OCI-LY7 (cell line): Measurements from ENCODE around the gene WNT7B. TPM values are rescaled to one million over a fixed set of nuclear protein-coding genes. Genes with fewer than 3 reads are reported as not detected.

Experiments
- BruUV-seq: library from RNA; stranded (reverse); fragments of 400-500 nt; replicated peaks from 2 replicates; lab custom pipeline; 2021; lab: Mats Ljungman, UMichigan
- CTCF ChIA-PET: fragments of 300-600 bp; sonication (Branson Sonifier 250); formaldehyde crosslinking; loops from one replicate; lab custom pipeline; 2022; ENCODE audit warnings: antibody characterized with exemption; ENCODE audit not compliant: unreplicated experiment; lab: Charles Lee
- POLR2A ChIA-PET: fragments of 300-600 bp; sonication (Branson Sonifier 250); formaldehyde crosslinking; loops from one replicate; lab custom pipeline; 2022; ENCODE audit warnings: antibody characterized with exemption; lab: Charles Lee
- DNase-seq: peaks from one replicate; pipeline ENCODE4 v3.0.0-alpha.2; 2015; ENCODE audit warnings: low spot score
- H2AFZ ChIP-seq: fragments of 200-600 bp; sonication (generic), shearing (Covaris generic); 2 replicates; pipeline ENCODE4 v1.6.1; 2014; ENCODE audit warnings: mild to moderate bottlenecking, antibody characterized with exemption, low read length, moderate library complexity
- H3K27ac ChIP-seq: fragments of 200-600 bp; sonication (generic); 2 replicates; pipeline ENCODE4 v1.5.1; 2014; ENCODE audit warnings: mixed run types, low read depth, mild to moderate bottlenecking, moderate library complexity, low read length, inconsistent platforms; ENCODE audit not compliant: poor library complexity, severe bottlenecking
- H3K36me3 ChIP-seq: fragments of 200-600 bp; sonication (generic); 2 replicates; pipeline ENCODE4 v1.6.1; 2014; ENCODE audit warnings: mild to moderate bottlenecking, antibody characterized with exemption, low read length, moderate library complexity, mixed read lengths; ENCODE audit not compliant: insufficient read depth
- H3K4me1 ChIP-seq: fragments of 200-600 bp; sonication (generic); 2 replicates; pipeline ENCODE4 v1.5.1; 2014; ENCODE audit warnings: mild to moderate bottlenecking, low read length; ENCODE audit not compliant: insufficient read depth, poor library complexity, severe bottlenecking
- H3K4me2 ChIP-seq: fragments of 200-600 bp; sonication (generic); 2 replicates; pipeline ENCODE4 v1.6.1; 2014; ENCODE audit warnings: mild to moderate bottlenecking, low read length
- H3K4me3 ChIP-seq: fragments of 200-600 bp; sonication (generic); 2 replicates; pipeline ENCODE4 v1.5.1; 2014; ENCODE audit warnings: mild to moderate bottlenecking, low read depth, low read length; ENCODE audit not compliant: poor library complexity, severe bottlenecking
- H3K79me2 ChIP-seq: fragments of 200-600 bp; sonication (generic); 2 replicates; pipeline ENCODE4 v1.6.1; 2016; ENCODE audit warnings: low read depth, mild to moderate bottlenecking, low read length, moderate library complexity, mixed read lengths; ENCODE audit not compliant: insufficient read depth
- H3K9me2 ChIP-seq: fragments of 200-600 bp; sonication (generic); 2 replicates; pipeline ENCODE4 v1.6.1; 2016; ENCODE audit warnings: mild to moderate bottlenecking, low read length, mixed read lengths; ENCODE audit not compliant: insufficient read depth
- H3K9me3 ChIP-seq: fragments of 200-600 bp; sonication (generic); 2 replicates; pipeline ENCODE4 v1.6.1; 2014; ENCODE audit warnings: mild to moderate bottlenecking, mixed run types, low read length, mixed read lengths
- H4K20me1 ChIP-seq: fragments of 200-600 bp; sonication (generic); 2 replicates; pipeline ENCODE4 v1.6.1; 2014; ENCODE audit warnings: mild to moderate bottlenecking, antibody characterized with exemption, low read length, moderate library complexity, mixed read lengths; ENCODE audit not compliant: insufficient read depth
- EZH2phosphoT487 ChIP-seq: fragments of 200-600 bp; sonication (generic); IDR thresholded peaks from 2 replicates; pipeline ENCODE4 v1.6.1; 2018; ENCODE audit warnings: low read depth, borderline replicate concordance, mild to moderate bottlenecking, mixed run types, antibody characterized with exemption, low read length, moderate library complexity, mixed read lengths
- intact Hi-C: fragments of 100-400 bp; cut with micrococcal nuclease; formaldehyde crosslinking; loops from one replicate; pipeline ENCODE4 v1.10.0; 2022; ENCODE audit not compliant: unreplicated experiment
- total RNA-seq, 2 experiments: library from RNA; depleted of rRNA in 1 of 2; stranded (reverse); fragments of >200 nt in 1 of 2; shearing (Covaris generic) in 1 of 2; gene quantifications; 2 replicates each; pipeline ENCODE4 v1.2.3, GENCODE V29; 2014 to 2022
- TF ChIP-seq, protein P1 (sequence below): fragments of 200-600 bp; sonication (generic); conservative IDR thresholded peaks from 2 replicates; pipeline ENCODE4 v1.5.1; 2014; ENCODE audit warnings: mild to moderate bottlenecking, antibody characterized with exemption, low read length, moderate library complexity, mixed read lengths

The WNT7B gene
- total RNA-seq, 2 experiments from 2014 or later: not detected

DNA sequence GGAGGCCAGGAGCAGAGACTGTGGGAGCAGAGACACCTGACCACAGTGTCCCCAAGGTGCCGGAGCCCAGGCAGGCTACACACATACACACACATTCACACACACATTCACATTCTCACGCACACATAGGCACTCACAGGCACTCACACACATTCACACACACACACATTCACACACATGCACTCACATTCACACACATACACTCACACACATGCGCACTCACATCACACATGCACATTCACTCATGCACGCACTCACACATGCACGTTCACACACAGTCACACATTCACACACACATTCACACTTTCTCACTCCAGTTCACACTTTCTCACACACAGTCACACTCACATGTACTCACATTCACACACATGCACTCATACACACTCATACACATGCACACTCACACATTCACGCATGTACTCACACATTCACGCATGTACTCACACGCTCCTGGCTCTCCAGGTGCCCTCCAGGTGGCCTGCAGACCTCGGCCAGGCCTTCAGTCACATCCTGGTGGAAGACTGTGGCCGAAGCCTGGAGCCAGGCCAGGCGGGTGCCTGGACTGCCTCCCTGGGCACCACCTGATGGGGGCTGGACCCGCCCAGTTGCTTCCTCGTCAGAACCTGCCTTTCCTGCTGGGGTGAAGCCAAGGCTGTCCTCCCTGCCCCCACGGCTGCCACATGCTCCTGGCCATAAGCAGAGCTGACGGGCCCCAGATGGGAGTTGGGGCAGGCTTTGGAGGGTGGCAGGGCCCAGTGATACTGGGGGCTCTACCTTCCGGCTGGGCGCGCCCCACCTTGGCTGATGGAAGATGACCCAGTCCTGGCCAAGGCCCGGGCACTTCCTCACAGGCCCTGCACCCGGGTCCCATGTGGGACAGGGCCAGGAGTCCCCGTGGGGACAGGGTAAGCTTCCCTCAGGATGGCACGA is 89.5 kb downstream of the WNT7B start:
- Histone ChIP-seq H4K20me1 (no peaks in the 10 kb centered on the region), H2AFZ (no peak overlapping the region), H3K79me2 (no peaks in the 10 kb centered on the region), H3K4me1 (no peaks in the 10 kb centered on the region), H3K27ac (no peak overlapping the region), H3K4me3 (no peak overlapping the region), H3K36me3 (no peaks in the 10 kb centered on the region), H3K9me2 (no peaks in the 10 kb centered on the region), H3K9me3 (no peaks in the 10 kb centered on the region), H3K4me2 (no peak overlapping the region)
- ChIA-PET CTCF (no interaction called here), POLR2A (no interaction called here)
- TF ChIP-seq, protein P1, sequence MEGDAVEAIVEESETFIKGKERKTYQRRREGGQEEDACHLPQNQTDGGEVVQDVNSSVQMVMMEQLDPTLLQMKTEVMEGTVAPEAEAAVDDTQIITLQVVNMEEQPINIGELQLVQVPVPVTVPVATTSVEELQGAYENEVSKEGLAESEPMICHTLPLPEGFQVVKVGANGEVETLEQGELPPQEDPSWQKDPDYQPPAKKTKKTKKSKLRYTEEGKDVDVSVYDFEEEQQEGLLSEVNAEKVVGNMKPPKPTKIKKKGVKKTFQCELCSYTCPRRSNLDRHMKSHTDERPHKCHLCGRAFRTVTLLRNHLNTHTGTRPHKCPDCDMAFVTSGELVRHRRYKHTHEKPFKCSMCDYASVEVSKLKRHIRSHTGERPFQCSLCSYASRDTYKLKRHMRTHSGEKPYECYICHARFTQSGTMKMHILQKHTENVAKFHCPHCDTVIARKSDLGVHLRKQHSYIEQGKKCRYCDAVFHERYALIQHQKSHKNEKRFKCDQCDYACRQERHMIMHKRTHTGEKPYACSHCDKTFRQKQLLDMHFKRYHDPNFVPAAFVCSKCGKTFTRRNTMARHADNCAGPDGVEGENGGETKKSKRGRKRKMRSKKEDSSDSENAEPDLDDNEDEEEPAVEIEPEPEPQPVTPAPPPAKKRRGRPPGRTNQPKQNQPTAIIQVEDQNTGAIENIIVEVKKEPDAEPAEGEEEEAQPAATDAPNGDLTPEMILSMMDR: no peak
- TF ChIP-seq EZH2phosphoT487: no peak
- BruUV-seq: no TSS peak
- intact Hi-C loops: no loop called here
- DNase-seq: no peak

DNA sequence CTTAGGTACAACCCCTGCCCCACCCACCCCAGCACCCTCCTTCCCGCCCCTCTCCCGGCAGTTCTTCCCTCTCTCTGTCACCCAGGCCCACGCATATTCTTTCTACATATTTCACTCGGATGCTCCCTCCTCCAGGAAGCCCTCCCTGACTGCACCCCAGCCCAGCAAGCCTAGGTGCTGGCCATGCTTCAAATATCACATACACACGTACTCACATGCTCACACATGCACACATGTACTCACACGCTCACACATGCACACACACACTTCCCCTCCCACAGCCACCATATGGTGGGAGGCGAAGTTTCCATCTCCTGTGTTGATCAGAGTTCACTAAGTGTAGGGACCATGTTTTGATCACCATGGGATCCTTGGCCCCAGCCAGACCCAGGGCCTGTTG is 90.4 kb downstream of the WNT7B start:
- H3K36me3 ChIP-seq: no peaks in the 10 kb centered on the region
- no peak overlapping the region for H3K27ac ChIP-seq
- BruUV-seq: no TSS peak
- no peak overlapping the region for H2AFZ ChIP-seq
- no peaks in the 10 kb centered on the region for H3K79me2 ChIP-seq
- no peak for DNase-seq
- no peaks in the 10 kb centered on the region for H3K9me2 ChIP-seq
- ChIA-PET POLR2A (no interaction called here), CTCF (no interaction called here)
- H3K4me3 ChIP-seq: no peak overlapping the region
- H3K4me2 ChIP-seq: no peak overlapping the region
- H4K20me1 ChIP-seq: no peaks in the 10 kb centered on the region
- intact Hi-C loops: no loop called here
- H3K9me3 ChIP-seq: no peaks in the 10 kb centered on the region
- TF ChIP-seq, protein P1: no peak
- no peak for TF ChIP-seq EZH2phosphoT487
- H3K4me1 ChIP-seq: no peaks in the 10 kb centered on the region

DNA sequence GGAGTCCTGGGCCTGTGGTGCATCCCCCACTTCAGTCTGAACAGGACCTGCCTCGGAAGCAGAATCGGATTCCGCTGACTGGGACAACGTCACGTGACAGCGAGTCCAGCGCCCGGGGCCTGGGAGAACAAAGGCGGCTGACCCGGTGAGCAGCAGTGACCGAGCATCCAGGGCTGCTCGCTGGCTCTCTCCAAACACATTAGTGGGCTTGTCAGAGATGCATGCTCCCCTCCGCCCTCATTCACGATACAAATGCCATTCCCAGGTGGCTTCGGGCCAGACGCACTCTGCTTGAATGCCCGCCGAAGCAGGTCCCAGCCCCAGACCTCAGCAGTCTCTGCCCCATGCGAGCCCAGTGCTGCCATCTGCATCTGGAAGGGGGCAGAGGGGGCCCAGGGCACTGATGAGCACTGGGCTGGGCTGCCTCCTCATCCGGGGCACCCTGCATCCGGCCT is 91.0 kb downstream of the WNT7B start:
- CTCF ChIA-PET: no interaction called here
- no peaks in the 10 kb centered on the region for H3K36me3 ChIP-seq
- POLR2A ChIA-PET: no interaction called here
- no peak overlapping the region for H3K4me3 ChIP-seq
- no peaks in the 10 kb centered on the region for H3K4me1 ChIP-seq
- H2AFZ ChIP-seq: no peak overlapping the region
- no peak for TF ChIP-seq EZH2phosphoT487
- TF ChIP-seq, protein P1: no peak
- H3K4me2 ChIP-seq: no peak overlapping the region
- no peak for DNase-seq
- no peaks in the 10 kb centered on the region for H3K9me3 ChIP-seq
- H3K79me2 ChIP-seq: no peaks in the 10 kb centered on the region
- BruUV-seq: no TSS peak
- H3K27ac ChIP-seq: no peak overlapping the region
- no peaks in the 10 kb centered on the region for H3K9me2 ChIP-seq
- H4K20me1 ChIP-seq: no peaks in the 10 kb centered on the region
- intact Hi-C loops: no loop called here
